Right ventricle myocardium superior (tissue), 1 donor: ENCODE data around the gene PPARA. TPM values are rescaled to one million over a fixed set of nuclear protein-coding genes. Genes with fewer than 3 reads are reported as not detected.

Source experiments
- ATAC-seq: fragments of 200-7000 bp; cut with Tn5 transposase; one replicate; pipeline ENCODE4 v1.9.1; 2020; ENCODE audit warnings: mild to moderate bottlenecking; ENCODE audit not compliant: poor library complexity
- DNase-seq: peaks from one replicate; pipeline ENCODE4 v3.0.0-alpha.2; 2020
- intact Hi-C: fragments of 100-400 bp; cut with DNase I; formaldehyde crosslinking; loops from one replicate; pipeline ENCODE4 v1.11.2; 2022
- long read RNA-seq: library from polyadenylated mRNA; unstranded; transcript quantifications from one replicate; pipeline ENCODE4 v2.0.0, GENCODE V29; 2021
- total RNA-seq: library from RNA; stranded (reverse); fragmentation: NEBNext Ultra II Directional; extraction: Animal tissue kit (Norgen Biotek cat#: 25700); gene quantifications from one replicate; pipeline ENCODE4 v1.2.1, GENCODE V29; 2021
- donor health status: DM: no; HTN: yes; CAD: no; lungs with severe emphysema.

Gene PPARA
- total RNA-seq, result 66.1 TPM
- long read RNA-seq, full-length matches to known transcripts, result 2 of 57 reads
- long read RNA-seq, partial matches to known transcripts, result 6 of 57 reads
- long read RNA-seq, other reads (novel, unspliced or antisense), result 49 of 57 reads

GRCh38 chr22:46150034-46150654, at the start of gene PPARA:
Gene PPARA (plus strand): TSS chr22:46150526. CDS start chr22:46198384, 47,858 bp downstream.
- intact Hi-C loops, result loop anchor here (5.0 kb wide), 2 partner anchors 47 to 97 kb away; no protein-coding TSS in a partner anchor
- peak; percentile 91 for ATAC-seq
- DNase-seq, result peak; percentile 95

DNA sequence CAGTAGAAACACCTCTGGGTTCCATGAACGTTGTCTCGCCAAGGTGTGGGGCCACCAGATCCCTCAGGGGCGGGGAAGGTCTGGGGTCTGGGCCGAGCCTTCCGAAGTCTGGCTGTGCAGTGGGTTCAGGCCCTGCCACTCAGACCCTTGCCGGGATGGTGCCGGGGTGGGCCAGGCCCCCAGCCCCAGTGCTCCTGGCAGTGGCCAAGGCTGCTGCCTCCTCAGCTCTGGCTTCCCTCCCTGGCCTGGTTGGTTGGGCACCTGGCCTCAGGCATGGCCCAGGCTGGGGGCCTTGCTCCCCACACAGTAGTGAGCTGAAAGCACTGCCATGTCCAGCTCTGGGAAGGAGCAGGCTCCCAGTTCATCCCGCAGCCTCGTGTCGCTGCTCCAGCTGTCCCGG, 48.2 kb upstream of the PPARA start:
- DNase-seq, result no peak

DNA sequence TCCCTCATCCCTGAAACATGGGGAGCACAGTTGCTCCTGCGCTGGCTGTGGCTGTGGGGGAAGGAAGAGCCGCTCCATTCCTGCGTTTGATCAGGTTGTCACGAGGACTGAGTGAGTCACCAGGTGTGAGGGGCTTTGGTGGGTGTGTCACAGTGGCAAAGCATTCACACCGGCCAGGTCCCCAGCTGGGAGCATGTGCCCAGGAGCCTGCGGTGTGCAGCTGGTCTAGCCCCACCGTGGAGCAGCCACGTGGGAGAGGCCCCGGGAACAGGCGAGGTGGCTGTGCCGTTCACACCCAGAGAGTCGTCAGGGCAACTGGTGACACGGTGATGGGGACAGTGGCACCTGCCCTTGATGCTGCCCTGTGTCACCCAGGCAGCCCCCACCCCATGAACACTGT, 47.6 kb upstream of the PPARA start:
- no peak for ATAC-seq
- intact Hi-C loops, result no loop called here
- no peak for DNase-seq

More for the DNA sequence above, 48.2 kb upstream of the PPARA start:
- intact Hi-C loops, result no loop called here
- no peak for ATAC-seq

- DNase-seq (no peak), ATAC-seq (no peak)
- intact Hi-C loops, result no loop called here
Measured at GRCh38 chr22:46103181-46103580, 47.1 kb upstream of the PPARA start.

GRCh38 chr22:46103664-46104063, 46.7 kb upstream of the PPARA start:
- intact Hi-C loops, result no loop called here
- DNase-seq, result no peak
- ATAC-seq, result no peak

DNA sequence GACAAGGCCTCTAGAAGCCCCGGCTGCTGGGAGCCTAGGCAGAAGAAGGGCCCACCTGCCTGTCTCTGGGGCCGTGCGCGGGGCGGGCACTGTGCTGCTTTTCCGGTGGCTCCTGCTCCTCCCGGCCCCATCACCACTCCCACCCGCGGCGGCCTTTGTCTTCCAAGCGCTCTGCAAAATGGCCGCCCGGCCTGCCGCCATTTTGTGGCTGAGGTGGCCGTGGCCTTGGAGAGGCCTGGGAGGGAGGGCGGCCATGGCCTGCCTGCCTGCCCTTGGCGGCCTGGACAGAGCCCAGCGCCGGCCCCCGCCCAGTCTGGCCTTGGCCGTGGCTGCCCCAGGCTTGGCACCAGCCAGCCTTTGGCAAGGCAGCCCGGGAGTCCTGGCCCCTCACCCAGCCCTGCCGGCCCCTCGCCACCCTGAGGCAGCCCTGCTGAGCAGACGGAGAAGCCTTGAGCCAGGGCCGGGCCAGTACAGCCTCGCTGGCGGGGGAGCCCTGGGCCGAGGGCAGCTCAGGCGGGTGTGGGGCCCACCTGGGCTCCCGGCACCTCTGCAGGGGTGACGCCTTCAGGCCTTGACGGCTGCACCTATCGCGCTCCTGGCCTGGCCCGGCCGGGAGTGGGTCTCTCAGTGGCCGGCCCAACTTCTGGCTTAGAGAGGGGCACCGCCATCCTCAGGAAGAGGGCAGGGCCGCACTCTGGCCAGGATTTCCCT, 46.0 kb upstream of the PPARA start:
- intact Hi-C loops, result no loop called here
- peak; percentile 36 for ATAC-seq
- DNase-seq, result no peak

DNA sequence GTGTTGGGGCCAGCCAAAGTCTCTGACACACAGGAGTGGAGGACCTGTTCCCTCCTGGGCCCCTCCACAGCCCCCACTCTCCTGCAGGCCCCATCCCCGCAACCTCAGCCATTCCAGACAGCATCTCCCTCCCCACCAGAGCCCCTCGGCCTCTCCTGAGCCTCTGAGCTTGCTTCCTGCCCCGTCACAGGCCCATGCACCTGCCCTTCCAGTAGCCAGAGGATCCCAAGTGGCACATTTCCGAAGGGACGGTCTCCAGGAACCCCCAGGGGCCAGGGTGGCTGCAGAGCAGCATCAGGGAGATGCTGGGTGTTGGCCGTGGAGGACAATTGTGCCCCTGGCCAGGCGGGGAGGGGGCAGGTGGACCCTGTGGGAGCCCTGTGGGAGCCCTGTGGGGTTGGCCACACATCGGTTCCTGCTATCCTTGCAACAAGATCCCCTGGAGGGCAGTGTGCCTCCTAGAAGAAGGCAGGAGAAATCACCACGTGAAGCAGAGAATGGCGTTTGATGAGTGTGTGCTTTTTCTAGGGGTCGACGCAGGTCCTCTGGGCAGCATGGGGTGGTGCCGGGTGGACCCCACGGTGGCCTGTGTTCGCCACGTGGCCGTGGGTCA, 45.3 kb upstream of the PPARA start:
- no peak for DNase-seq
- intact Hi-C loops, result no loop called here
- ATAC-seq, result no peak

DNA sequence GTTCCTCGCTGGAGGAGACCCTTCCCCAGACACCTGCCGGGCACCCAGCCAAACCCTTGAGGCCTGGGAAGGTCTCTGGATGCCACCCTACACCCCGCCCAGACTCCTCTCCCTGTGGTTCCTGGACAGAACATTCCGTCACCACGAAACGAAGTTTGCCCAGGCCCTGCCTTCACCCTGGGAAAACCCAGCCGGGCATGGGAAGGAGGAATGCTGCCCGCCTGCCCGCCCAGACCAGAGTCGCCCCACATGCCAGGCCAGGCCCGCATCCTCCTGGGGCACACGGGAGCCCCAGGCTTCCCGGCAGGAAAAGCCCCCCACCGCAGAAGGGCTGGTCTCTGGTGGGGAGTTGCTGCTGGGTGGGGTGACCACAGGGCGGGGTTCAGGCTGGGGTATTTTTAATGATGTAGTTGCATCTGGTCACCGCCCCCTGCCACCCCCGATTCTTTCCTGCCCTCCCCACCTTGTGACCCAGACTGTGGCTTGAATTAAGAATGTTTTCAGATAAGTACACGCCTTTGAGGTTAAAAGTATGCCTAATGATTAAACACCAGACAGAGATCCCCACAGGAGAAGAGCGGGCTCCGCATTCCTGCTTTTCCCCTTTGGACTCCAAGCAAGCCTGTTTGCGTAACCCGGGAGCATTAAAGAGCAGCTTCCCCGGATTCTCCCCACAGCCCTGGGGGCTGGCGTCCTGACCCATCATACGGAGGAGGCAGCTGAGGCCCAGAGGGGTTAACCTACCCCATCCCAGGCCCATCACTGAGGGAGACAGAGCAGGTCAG, 44.6 kb upstream of the PPARA start:
- intact Hi-C loops, result no loop called here
- DNase-seq, result no peak
- no peak for ATAC-seq

DNA sequence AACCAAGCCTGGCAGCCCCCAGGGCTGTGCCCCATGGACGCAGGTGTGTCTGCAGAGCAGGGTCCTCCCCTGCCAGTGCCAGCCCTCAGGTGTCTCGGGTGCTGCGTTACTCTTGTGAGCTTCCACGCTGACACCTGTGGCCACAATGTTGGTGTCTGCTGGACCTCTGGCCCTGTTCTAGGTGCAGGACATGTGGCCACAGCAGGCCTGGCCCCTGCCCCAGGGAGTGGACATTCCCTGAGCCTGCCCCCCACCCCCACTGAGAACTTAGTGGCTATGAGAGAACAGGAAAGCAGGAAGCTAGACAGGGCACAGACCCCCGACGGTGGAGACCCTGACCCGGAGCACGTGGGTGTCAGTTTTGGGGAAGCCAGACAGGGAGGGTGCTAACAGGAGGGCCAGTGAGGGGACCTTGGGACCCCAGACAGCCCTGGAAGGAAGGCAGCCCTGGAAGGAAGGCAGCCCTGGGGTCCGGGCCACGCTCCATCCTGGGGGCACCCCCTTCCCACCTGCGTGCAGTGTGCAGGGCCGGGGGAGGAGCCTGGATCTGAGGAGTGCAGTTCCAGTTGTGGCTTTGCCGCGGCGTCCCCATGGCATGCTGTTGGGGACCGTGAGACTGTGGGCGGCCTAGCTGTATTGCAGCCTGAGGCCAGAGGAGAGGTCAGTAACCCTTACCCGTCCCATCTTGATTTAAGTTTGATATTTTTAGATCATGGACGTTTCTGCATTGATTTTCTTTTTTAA, 43.9 kb upstream of the PPARA start:
- no peak for DNase-seq
- intact Hi-C loops, result no loop called here
- ATAC-seq, result no peak

DNA sequence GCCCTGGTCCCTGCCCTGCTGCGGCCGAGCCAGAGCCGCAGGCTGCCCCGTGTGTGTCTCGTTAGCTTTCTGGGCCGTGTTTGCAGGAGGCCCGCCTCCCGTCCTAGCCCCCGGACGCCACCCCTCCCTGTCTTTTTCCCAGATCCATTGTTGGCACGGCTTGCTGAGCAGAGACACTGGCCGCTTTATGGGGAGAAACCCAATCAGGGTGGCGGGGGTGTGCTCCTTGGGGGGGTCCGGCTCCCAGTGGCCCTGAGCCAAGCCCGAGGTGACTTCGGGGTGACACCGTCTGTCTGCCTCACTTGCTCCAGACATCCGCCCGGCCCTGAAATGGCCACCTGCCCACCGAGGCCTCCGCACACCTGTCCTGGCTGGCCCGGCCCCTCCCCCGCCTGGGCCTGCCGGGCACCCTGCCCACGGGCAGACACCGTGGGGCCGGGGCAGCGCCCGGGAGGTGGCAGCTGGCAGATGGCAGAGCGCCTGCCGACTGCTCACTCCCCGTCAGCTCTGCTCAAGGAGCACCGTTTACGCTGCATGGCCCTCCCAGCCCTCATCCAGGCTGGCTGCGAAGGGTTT, 43.1 kb upstream of the PPARA start:
- intact Hi-C loops, result no loop called here
- no peak for DNase-seq

GRCh38 chr22:46107753-46108563, 42.4 kb upstream of the PPARA start:
- no peak for DNase-seq
- intact Hi-C loops, result no loop called here

More for the DNA sequence above, 43.1 kb upstream of the PPARA start:
- peak; percentile 45 for ATAC-seq

DNA sequence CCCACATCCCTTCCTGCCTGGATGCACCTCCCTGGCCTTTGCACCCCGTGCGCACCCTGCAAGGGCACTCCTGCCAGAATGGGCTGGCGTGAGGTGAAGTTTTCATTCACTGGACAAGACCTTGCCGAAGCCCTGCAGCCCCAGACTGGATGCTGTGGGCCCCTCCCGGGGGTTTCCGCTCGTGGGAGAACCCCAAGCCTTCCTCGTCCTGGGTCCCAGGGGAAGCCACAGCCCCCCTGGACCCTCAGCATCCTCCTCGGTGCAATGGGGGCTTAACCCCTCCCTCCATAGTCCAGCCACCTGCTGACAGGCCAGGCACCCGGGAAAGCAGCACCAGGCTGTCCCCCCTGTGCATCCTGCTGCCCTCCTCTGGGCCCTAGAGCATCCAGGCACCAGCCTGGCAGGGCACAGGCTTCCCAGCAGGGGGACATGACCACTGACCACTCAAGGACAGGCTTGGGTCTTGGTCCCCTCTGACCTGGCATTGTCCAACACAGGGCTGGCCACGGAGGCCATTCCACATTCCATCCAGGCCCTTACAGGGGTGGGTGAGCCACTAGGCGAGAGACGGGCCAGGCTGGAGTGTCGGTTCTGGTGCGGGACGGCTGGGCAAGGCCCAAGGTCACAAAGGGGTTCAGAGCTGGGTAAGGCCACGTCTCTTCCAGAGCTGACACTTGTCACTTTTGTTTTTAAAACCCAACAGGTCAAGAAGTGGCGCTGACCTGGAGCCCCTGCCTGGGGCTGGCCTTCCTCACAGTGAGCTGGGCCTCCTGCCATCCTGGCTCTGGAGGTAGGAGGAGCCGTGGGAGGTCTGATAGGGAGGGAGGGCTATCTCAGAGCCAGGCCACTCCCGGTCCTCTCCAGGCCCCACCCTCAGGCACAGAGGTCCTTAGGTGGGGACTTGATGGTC, 41.5 kb upstream of the PPARA start:
- intact Hi-C loops, result no loop called here
- ATAC-seq (peak; percentile 38), DNase-seq (peak; percentile 78)

More at GRCh38 chr22:46107753-46108563, 42.4 kb upstream of the PPARA start:
- peak; percentile 14 for ATAC-seq

GRCh38 chr22:46109474-46110003, 40.8 kb upstream of the PPARA start:
- no peak for ATAC-seq
- intact Hi-C loops, result loop anchor here (5.0 kb wide), 1 partner anchor 32 kb away; no protein-coding TSS in a partner anchor
- DNase-seq, result no peak

DNA sequence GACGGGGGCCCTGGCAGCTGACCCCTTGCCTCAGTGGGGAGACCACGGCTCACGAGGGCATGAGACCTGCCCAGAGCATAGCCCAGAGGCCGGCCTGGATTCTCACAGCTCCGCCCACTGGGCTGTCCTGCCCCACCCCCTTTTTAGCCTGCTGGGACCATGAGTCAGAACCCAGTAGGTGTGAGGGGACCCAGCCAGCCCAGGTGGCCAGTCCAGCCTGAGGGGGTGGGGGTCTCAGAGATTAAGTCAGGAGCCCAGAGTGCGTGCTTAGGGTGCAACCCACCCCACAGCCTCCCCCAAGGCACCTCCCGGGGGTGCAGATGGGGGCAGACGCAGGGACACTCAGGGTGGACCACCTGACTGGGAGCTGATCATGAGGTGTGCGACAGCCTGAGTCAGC, 40.1 kb upstream of the PPARA start:
- intact Hi-C loops, result loop anchor here (5.0 kb wide), 1 partner anchor 33 kb away; no protein-coding TSS in a partner anchor
- no peak for DNase-seq

GRCh38 chr22:46111645-46112306, 38.5 kb upstream of the PPARA start:
- no peak for ATAC-seq
- DNase-seq, result no peak
- intact Hi-C loops, result loop anchor here (5.0 kb wide), 1 partner anchor 34 kb away; no protein-coding TSS in a partner anchor

More for the DNA sequence above, 40.1 kb upstream of the PPARA start:
- no peak for ATAC-seq
